NCI-H226 (cell line): ENCODE measurements around the gene CERS4.
A peak's percentile ranks its signal among the peaks of the same experiment; 100 is the strongest.
"Not testable (repeated sequence)": the region's sequence is repeated elsewhere in the genome, so short reads cannot be mapped to it uniquely, and the experiment has no call there.

ENCODE experiments used
- DNase-seq: peaks from one replicate; pipeline ENCODE4 v3.0.0-alpha.2; 2015

CERS4 gene, protein sequence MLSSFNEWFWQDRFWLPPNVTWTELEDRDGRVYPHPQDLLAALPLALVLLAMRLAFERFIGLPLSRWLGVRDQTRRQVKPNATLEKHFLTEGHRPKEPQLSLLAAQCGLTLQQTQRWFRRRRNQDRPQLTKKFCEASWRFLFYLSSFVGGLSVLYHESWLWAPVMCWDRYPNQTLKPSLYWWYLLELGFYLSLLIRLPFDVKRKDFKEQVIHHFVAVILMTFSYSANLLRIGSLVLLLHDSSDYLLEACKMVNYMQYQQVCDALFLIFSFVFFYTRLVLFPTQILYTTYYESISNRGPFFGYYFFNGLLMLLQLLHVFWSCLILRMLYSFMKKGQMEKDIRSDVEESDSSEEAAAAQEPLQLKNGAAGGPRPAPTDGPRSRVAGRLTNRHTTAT

DNA sequence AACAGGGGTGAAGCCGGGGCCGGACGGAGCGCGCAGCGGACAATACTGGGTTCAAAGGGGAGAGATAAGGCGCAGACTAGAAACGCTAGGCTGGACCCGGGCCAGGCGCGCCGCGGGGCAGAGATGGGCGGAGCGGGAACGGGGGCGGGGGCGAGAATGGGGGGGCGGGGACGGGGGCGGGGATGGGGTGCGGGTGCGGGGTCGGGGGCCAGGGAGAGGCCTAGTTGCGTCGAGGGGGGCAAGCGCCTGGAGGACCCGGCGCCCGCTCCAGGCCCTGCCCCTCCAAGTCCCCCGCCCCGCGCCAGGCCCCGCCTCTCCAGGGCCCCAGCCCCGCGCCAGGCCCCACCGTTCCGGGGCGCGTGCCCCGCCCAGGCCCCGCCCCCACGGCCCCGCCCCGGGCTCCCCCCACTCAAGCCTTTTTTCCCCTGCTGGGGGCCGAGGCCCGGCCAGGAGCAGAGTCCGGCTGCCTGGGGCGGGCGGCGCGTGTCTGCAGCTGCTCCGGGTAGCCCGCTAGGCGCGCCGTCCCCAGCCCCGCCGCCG is at the start of gene CERS4:
Gene CERS4, plus strand, starts transcription at position 449 of the 540 bp plus-strand sequence. CDS start 41,707 bp downstream, outside the sequence.
- DNase-seq, result peak; percentile 54

DNA sequence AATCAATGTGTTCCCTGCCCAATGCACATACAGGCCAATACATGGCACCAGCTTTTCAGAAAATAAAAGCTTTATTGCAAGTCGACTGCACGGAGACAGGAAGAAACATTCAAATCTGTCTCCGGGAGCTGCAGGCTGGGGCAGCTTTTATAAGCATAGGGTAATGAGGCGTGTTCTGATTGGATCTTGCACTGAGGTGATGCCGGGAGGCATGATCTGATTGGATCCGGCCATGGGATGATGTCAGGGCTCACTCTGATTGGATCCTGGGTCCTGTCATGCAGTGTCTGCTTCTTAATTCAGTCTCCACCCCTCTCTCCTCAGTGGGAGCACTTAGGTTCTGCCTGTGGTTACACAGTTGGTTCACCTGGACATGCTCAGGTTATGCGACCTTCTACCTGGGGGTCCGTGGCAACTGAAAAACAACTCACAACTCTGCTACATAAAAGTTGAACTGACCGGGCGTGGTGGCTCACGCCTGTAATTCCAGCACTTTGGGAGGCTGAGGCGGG is 48.0 kb upstream of the CERS4 start:
- peak; percentile 62 for DNase-seq

DNA sequence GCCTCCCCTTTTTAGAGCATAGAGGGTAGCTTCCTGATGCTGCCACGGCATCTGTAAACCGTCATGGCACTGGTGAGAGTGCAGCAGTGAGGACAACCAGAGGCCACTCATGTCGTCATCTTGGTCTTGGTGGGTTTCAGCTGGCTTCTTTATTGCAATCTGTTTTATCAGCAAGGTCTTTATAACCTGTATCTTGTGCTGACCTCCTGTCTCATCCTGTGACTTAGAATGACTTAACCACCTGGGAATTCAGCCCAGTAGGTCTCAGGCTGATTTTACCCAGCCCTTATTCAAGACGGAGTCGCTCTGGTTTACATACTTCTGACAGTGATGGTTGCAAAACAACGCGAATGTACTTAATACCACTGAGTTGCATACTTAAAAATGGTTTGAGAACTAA is 45.4 kb upstream of the CERS4 start:
- peak; percentile 55 for DNase-seq

DNA sequence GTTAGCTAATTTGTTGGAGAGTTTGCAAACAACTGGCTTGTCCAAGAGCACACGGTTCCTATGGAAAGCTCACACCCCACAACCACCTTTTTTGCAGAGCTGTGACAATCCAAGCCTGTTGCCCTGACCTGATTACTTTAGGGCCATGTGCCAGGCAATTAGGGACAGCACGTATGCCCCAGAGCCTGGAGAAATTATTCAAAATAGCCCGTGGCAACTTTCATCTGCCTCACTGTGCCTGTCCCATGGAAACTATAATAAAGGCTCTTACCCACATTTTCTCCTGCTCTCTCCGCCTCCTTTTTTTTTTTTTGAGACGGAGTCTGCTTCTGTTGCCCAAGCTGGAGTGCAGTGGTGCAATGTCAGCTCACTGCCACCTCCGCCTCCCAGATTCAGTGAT is 41.2 kb upstream of the CERS4 start:
- DNase-seq, result no peak

DNA sequence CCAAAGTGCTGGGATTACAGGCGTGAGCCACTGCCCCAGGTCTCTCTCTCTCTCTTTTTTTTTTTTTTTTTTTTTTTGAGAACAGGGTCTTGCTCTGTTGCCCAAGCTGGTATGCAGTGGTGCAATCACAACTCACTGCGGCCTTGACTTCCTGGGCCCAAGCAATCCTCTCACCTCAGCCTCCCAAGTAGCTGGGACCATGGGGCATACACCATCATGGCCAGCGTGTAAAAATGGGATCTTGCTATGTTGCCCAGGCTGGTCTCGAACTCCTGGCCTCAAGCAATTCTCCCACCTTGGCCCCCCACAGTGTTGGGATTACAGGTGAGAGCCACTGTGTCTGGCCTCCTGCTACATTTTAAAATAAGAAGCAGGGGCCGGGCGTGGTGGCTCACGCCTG is 40.6 kb upstream of the CERS4 start:
- no peak for DNase-seq

DNA sequence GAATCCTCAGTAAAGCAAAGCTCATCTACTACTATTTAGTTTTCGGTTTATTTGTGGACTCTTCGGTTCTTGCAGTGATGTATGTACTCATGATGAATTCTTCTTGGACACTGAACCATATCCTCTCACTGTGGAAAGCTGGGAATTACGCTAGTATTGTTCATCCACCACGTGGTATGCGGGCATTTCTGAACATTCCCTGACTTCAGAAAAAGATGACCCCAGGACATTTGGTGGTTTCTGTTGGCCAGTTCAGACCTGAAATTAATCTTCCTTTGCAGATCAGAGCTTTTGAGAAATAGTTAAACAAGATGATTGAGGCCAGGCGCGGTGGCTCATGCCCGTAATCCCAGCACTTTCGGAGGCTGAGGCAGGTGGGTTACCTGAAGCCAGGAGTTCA is 34.5 kb upstream of the CERS4 start:
- DNase-seq, result no peak

DNA sequence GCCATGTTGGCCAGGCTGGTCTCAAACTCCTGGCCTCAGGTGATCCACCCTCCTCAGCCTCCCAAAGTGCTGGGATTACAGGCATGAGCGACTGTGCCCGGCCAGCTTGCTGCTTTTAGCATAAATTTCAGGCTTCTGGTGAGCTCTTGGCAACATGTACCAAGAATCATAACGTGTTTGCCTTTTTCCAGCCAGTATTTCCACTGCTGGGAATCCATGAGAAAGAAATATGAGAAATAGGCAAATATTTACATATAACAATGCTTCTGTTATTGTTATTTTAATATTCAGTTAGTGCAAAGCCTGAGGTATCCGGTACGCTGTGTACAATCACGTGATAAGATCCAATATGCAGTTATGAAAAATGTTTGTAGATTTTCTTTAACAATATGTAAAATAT is 29.2 kb upstream of the CERS4 start:
- DNase-seq, result no peak

DNA sequence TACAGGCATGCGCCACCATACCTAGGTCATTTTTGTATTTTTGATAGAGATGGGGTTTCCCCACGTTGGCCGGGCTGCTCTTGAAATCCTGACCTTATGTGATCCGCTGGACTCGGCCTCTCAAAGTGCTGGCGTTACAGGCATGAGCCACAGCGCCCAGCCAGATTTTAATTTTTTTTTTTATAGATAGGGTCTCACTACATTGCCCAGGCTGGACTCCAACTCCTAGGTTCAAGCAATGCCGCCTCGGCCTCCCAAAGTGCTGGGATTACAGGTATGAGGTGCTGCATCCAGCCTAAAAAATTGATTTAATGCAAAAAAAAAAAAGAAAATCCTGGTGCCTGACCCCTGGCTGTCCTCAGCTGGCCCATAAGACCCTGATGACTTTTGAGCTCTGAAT is 24.9 kb upstream of the CERS4 start:
- no peak for DNase-seq

DNA sequence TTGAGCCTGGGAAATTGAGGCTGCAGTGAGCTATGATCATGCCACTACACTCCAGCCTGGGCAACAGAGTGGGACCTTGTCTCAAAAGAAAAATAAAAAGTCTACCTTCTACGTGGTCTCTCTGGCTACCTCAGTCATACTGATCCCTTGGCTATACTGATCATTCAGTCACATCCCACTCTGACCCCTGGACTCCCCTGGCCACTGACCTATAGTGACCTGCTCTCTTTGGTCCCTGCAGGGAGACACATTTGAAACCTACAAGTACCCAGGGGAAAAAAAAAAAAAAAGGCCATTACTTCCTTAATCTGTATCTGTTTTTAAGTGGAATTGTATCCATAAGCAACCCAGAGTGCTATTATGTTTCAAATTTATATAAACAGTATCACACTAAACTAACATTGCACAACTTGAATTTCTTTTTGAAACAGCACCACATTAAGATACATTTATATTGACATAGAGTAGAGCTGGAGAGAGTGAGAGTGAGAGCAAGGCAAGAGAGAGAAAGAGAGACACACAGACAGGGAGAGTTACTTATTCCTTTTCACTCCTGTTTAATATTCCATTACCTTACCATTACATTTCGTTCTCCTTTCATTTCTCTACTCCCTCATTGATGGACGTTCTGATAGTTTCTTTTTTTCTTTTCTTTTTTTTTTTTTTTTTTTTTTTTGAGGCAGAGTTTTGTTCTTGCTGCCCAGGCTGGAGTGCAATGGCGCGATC is 23.7 kb upstream of the CERS4 start:
- no peak for DNase-seq

DNA sequence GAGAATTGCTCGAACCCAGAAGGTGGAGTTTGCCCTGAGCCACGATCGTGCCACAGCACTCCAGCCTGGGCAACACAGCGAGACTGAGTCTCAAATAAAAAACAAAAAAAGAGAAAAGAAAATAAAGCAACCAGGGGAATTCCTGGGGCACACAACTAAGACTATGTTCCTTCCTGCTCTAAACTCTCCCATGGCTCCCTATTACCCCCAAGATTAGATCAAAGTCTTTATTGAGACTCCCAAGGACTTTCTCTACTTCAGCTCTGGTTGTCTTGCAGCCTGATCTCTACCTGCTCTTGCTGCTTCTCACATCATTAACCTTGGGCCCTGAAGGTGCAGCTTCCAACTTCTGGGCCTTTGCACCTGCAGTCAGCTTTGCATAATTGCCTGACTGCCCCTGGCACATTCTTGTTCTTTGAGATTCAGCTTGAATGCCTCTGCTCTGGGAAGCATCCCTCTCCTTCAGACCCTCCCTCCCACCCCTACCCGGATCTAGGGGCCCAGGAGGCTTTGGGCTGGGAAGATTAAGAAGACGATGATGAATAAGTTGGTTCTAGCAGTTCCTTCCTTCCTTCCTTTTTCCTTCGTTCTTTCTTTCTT is 16.8 kb upstream of the CERS4 start:
- no peak for DNase-seq

DNA sequence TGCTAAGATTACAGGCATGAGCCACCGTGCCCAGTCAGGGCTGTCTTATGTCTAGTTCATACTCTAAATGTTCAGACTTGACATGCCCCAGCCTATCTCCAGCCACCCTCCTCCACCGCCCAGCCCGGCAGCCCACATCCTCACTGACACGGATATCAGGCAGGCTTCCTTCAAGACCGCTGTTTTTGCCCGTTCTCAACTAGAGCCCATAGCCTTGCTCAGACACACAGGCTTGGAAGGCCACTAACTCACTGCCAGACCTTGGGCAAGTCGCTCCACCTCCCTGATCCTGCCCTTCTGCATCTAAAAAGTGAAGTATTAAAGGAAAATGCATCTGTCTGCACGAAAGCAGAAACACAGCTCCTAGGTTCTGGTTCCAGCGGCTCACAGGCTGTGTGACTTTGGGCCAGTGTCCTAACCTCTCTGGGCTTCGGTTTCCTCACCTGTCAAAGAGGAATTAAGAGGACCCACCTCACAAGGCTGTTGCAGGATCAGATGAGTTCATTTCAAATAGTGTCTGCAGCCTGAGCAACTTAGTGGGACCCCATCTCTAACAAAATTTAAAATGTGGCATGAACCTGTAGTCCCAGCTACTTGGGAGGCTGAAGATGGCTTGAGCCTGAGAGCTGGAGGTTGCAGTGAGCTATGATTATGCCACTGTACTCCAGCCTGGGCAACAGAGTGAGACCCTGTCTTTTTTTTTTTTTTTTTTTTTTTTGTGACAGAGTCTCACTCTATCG is 14.5 kb upstream of the CERS4 start:
- DNase-seq, result no peak

DNA sequence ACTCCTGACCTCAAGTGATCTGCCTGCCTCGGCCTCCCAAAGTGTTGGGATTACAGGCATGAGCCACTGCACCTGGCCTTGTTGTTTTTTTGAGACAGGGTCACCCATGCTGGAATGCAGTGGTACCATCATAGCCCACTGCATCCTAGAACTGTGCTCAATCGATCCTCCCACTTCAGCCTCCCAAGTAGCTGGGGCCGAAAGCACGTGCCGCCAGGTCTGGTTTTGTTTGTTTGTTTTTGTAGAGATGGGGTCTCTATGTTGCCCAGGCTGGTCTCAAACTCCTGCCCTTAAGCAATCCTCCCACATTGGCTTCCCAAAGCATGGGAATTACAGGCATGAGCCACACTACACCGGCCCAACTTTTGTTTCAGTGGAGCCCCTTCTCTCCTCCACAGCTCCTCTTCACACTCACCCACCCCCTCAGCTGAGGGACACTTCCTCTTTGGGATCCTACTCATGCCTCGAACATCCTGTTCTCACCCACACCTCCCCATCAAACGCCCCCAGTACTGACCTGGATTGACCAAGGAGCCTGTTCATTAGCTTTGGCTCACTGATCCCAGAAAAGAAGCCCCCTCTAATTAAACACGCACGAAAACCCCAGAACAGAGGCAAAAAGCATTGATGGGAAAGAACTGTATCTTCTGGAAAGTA is 12.8 kb upstream of the CERS4 start:
- DNase-seq, result no peak

DNA sequence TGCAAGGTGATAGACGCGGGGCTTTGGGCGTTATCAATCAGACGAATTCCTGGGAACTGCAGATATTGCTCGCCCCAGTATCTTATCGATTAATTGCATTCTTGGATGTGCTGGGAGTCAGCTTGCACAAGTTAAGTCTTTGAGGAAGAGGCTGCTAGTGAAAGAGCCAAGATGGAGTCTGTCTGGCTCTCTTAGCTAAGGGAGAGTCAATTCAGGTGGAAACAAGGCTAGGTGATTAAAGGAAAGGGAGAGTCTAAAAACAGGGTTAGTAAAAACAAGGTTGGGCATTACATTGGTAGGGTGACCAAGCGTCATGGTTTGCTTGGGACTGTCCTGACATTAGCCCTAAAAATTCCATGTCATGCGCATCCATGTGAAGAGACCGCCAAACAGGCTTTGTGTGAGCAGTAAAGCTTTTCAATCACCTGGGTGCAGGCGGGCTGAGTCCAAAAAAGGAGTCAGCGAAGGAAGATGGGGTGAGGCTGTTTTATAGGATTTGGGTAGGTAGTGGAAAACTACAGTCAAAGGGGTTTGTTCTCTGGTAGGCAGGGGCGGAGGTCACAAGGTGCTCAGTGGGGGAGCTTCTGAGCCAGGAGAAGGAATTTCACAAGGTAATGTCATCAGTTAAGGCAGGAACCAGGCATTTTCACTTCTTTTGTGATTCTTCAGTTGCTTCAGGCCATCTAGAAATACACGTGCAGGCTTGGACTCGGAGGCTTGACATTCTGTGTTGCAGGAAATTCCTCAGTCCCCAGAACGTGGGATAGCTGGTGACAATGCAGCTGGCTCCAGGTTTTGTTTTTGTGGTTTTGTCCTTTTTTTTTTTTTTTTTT is 5.7 kb upstream of the CERS4 start:
- DNase-seq, result not testable (repeated sequence)

DNA sequence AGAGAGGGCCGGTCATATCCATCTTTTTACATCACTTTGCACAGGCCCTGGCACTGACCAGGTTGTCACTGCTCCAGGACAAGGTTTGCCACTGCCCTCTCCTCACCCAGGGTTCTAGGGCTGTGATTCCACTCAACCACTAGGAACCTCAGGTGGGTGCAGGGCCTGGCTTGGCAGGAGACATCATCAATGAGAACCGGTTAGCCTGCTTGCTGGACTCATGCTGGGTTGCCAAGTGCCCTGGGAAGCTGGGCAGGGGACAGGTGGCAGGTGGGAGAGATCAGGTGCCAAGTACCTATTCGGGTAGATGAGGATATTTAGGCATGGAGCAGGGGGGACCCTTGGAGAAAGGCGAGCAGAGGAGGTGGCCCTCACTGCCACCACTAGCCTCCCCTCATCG is 4.2 kb upstream of the CERS4 start:
- DNase-seq, result no peak

DNA sequence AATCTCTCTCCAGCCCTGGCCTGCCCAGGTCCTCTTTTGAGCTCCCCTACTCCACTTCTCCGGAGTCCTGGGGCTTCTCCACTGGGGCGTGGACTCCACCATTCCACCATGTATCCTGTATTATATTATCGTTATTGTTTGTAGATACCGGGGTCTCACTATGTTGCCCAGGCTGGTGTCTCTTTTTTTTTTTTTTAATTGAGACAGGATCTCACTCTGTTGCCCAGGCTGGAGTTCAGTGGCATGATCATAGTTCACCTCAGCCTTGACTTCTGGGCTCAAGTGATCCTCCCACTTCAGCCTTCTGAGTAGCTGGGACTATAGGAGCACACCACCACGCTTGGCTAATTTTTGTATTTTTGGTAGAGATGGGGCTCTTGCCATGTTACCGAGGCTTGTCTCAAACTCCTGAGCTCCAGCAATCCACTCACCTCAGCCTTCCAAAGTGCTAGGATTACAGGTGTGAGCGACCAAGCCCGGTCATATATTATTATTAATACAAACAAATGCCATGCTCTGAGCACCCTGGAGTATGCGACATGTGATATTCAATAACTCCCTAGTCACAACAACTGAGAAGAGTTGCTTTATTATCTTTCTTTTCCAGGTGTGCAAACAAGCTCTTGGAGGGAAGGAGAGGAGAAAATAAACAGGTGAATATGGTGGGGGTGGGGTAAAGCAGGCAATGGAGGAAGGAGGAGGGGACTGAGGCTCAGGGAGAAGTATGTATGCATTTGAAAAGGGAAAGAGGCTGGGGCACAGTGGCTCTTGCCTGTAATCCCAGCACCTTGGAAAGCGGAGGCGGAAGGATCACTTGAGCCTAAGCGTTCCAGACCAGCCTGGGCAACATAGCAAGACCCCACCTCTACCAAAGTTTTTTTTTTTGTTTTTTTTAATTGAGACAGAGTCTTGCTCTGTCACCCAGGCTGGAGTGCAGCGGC is 2.8 kb upstream of the CERS4 start:
- no peak for DNase-seq

DNA sequence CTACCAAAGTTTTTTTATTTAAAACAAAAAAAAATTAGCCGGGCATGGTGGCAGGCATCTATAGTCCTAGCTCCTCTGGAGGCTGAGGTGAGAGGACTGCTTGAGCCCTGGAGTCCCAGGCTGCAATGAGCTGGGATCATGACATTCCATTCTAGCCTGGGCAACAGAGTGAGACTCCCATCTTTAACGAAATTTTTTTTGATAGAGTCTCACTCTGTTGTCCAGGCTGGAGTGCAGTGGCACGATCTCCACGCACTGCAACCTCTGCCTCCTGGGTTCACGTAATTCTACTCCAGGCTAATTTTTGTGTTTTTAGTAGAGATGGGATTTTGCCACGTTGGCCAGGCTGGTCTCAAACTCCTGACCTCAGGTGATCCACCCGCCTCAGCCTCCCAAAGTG is 1.8 kb upstream of the CERS4 start:
- not testable (repeated sequence) for DNase-seq

DNA sequence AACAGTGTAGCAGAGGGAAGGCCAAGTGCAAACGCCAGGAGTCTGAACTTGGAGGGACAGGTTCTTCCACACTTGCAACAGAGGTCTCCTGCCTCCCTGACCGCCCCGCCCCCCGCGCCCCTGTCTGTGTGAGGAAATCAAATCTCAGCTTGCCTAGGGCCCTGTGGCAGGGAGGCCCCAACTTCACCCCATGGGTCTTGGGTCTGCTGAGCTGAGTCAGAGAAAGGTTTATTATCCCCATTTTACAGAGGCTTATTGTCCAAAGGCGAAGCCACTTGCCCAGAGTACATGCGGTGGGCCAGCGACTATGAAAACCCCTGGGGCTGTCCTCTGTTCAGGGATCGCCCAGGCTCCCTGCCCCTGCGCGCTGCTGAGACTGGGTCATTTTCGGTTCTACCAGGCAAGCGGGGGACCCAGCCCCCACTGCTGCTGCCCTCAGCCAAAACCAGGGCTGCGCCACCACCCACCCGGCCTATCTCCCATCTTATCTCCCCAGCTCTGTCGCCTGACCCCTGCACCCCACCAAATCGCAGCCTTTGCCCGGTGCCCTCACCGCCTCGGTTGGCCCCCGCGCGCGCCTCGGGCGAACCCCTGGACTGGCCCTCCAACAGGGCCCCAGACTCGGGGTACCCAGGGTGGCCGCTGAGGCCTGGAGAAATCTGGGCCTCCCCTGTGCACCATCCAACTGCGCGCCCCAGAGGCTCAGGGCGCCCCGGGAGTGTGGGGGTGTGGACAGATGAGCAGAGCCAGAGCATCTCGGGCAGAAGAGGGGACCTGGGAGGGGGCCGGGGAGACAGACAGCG is 850 bp upstream of the CERS4 start:
- DNase-seq, result no peak

DNA sequence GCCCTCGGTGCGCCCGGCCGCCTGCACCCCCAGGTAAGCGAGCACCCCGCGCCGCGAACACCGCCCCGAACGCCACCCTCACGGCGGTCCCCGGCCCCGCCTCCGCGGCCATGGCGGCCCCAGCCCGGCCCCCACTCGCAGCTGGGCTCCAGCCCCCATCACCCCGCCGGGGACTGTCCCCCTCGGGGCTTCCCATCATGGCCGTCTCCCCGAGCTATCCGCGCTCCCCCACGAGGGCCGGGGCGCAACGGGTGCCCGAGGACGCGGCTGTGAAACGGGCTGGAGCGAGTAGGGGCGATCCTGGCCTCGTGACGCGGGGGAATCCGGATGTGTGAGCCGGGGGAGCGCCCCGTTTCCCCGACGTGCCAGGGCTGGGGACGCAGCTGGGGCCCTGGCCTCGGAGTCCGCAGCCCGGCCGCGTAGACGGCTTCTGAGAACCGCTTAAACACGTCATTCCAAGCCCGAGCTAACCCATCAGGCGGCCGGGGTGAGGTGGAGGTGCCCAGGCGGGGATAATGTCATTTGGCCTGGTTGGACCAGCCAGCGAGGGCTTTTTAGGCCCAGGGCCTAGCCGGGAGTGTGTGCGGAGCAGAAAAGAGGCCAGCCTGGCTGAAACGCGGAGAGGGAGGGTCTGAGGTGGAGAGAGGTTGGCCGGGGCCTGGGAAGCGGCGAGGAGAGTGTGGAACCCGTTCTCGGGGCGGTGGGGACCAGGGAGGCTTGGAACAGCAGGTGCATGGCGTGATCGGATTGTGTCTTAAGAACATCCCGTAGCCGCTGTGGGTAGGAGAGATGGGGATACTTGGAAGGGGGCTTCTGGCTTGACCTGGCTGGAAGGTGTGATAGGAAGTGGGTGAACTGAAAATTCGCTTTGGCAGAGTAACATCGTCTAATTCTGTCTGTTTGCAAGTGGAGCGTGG is 550 bp downstream of the CERS4 start:
- peak; percentile 29 for DNase-seq
